ENCODE results near the gene CYP1A1. TPM values are rescaled to one million over a fixed set of nuclear protein-coding genes. Genes with fewer than 3 reads are reported as not detected.

The CYP1A1 gene
- total and polyA plus RNA-seq, 2 of the 13 experiments (the other 11 are each of a cell fraction or from before 2014, with no cell fraction given): 7.9 to 8.0 TPM

DNA sequence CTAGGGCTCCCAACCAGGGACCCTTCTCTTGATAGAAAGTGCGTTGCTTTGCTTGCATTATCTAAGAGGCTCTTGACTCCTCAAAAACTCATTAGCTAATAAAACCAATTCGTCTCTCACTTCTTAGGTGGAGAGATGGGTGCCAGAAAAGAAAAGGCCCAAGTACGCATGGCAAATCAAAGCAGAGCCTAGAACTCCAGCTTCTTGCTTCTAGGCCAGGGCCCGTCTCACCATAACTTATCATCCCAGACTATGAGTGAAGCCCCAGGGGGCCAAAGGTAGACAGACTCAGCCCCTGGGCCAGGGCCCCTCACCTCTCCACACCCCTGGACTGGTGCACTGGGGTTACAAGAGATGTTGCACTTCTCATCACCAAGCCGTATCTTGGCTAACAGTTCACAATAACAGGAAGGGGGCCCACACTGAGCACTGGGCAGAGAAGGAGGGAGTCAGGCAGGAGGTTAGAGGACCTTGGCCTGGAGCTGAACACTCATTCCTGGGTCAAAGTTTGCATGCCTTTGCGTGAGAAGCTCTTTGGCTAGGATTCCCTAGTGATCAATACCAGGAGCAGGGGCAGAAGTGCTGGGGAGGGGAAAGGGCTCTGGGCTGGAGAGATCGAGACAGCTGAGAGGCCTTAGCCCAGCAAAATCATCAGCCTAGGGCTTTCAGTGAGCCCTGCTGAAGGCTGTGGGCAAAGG, 5.4 kb upstream of the CYP1A1 start (continued):
- TF ChIP-seq IKZF5 (CRISPR knock-in tag; IDR thresholded peaks at IDR 0.05) (peak; percentile 89), MBD4 (IDR thresholded peaks at IDR 0.05; ENCODE audit: borderline replicate concordance, low read length) (no peak), ZNF761 (CRISPR knock-in tag; conservative IDR thresholded peaks at IDR 0.05) (no peak), ZNF335 (CRISPR knock-in tag; IDR thresholded peaks at IDR 0.05) (0 out of 2 replicates have a peak, but pooled peaks have one; percentile 41), HNRNPK (IDR thresholded peaks at IDR 0.05; ENCODE audit: low read depth, low read length, poor library complexity, severe bottlenecking) (no peak), TARDBP (CRISPR knock-in tag; IDR thresholded peaks at IDR 0.05) (peak; percentile 86), ZNF207 (IDR thresholded peaks at IDR 0.05; ENCODE audit: borderline replicate concordance) (no peak), ZBTB7B (CRISPR knock-in tag; IDR thresholded peaks at IDR 0.05) (peak; percentile 90), ZNF460 (CRISPR knock-in tag; IDR thresholded peaks at IDR 0.05; ENCODE audit: borderline replicate concordance) (peak; percentile 46; the same call in 1 of the 2 replicates), ZHX2 (IDR thresholded peaks at IDR 0.05; ENCODE audit: low read depth) (0 out of 2 replicates have a peak, but pooled peaks have one; percentile 38), ZHX2 (CRISPR knock-in tag; IDR thresholded peaks at IDR 0.05; ENCODE audit: borderline replicate concordance) (no peak), ZBED4 (CRISPR knock-in tag; IDR thresholded peaks at IDR 0.05; ENCODE audit: borderline replicate concordance) (peak; percentile 89; the same call in 1 of the 2 replicates), ZNF124 (CRISPR knock-in tag; IDR thresholded peaks at IDR 0.05) (0 out of 2 replicates have a peak, but pooled peaks have one; percentile 62)
- TF ChIP-seq, protein P1, sequence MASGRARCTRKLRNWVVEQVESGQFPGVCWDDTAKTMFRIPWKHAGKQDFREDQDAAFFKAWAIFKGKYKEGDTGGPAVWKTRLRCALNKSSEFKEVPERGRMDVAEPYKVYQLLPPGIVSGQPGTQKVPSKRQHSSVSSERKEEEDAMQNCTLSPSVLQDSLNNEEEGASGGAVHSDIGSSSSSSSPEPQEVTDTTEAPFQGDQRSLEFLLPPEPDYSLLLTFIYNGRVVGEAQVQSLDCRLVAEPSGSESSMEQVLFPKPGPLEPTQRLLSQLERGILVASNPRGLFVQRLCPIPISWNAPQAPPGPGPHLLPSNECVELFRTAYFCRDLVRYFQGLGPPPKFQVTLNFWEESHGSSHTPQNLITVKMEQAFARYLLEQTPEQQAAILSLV (CRISPR knock-in tag; IDR thresholded peaks at IDR 0.05; ENCODE audit: borderline replicate concordance): no peak
